ENCODE data around the gene KCNQ5. TPM values are rescaled to one million over a fixed set of nuclear protein-coding genes. Genes with fewer than 3 reads are reported as not detected.

The KCNQ5 gene
- total RNA-seq, 1 experiment from 2014 or later, result 0.07 TPM

DNA sequence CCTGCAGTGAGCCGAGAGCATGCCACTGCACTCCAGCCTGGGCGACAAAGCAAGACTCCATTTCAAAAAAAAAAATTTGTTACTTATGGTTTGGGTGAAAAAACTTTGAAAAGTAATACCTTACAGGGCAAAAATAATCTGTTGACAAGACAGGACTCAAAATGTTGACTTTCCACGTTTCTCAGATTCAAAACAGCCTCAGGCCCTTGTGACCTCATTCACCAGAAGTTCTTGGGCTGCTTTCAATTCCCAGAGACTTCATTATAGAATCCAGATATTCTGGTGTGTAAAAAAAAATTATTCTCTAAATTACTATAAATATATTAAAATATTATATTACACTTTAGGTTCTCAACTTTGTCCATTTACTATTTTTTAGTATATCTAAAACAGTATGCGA, 116.2 kb downstream of the KCNQ5 start:
- Histone ChIP-seq H4K20me1 (ENCODE audit: control insufficient read depth, insufficient read depth, insufficient read length) (no peaks in the 10 kb centered on the region), H3T11ph (ENCODE audit: low read length) (no peak overlapping the region), H4K8ac (replicated peaks; ENCODE audit: insufficient read length, low read depth, low read length) (no peak overlapping the region), H3K79me1 (ENCODE audit: insufficient read depth, low read depth, low read length, poor library complexity, severe bottlenecking) (no peaks in the 10 kb centered on the region), H3K9ac (ENCODE audit: extremely low read depth, insufficient read length, low read length) (no peak overlapping the region), H3K79me2 (ENCODE audit: insufficient read depth, low read length) (no peaks in the 10 kb centered on the region), H2AK5ac (ENCODE audit: insufficient read length, low read length) (no peak overlapping the region), H2BK12ac (ENCODE audit: insufficient read length, low read depth, low read length) (no peak overlapping the region), H3K4me2 (ENCODE audit: insufficient read depth, insufficient read length, low read length) (no peak overlapping the region), H3K9me3 (ENCODE audit: control insufficient read depth, low read depth, low read length) (no peaks in the 10 kb centered on the region), H3K18ac (ENCODE audit: insufficient read length, low read depth, low read length) (no peak overlapping the region), H2BK5ac (ENCODE audit: insufficient read length, low read length) (no peak overlapping the region), H3K4ac (ENCODE audit: low read depth, low read length) (no peak overlapping the region), H3K14ac (ENCODE audit: insufficient read depth, low read length) (no peak overlapping the region), H2AFZ (ENCODE audit: low read length) (no peak overlapping the region), H4K5ac (ENCODE audit: insufficient read length, low read depth, low read length) (no peak overlapping the region), H2BK120ac (ENCODE audit: low read depth, low read length, poor library complexity, severe bottlenecking) (no peak overlapping the region), H3K27me3 (ENCODE audit: insufficient read depth, low read length) (no peaks in the 10 kb centered on the region), H3K56ac (ENCODE audit: insufficient read length, low read depth, low read length) (no peak overlapping the region), H3K23me2 (ENCODE audit: insufficient read length, low read depth, low read length, poor library complexity, severe bottlenecking) (no peaks in the 10 kb centered on the region), H2BK20ac (ENCODE audit: low read depth, low read length, poor library complexity, severe bottlenecking) (no peak overlapping the region), H3K27ac (ENCODE audit: insufficient read length, low read depth, low read length) (no peak overlapping the region), H3K4me1 (ENCODE audit: insufficient read depth, low read length) (peaks cover 4% of the 10 kb centered on the region; the same call in 1 of the 2 replicates), H3K23ac (ENCODE audit: insufficient read length, low read depth, low read length) (no peak overlapping the region), H2BK15ac (ENCODE audit: low read depth, low read length) (no peak overlapping the region), H4K91ac (ENCODE audit: insufficient read length, low read depth, low read length) (no peak overlapping the region)
- Mint-ChIP-seq H3K27me3 (ENCODE audit: low read depth) (no peaks in the 10 kb centered on the region), H3K4me1 (peaks cover 8% of the 10 kb centered on the region in 2 experiments), H3K4me3 (no peak overlapping the region), H3K36me3 (ENCODE audit: insufficient read depth in 1 of 3, low read depth in 3 of 3) (no peaks in the 10 kb centered on the region), H3K27ac (no peak overlapping the region), H3K9me3 (no peaks in the 10 kb centered on the region; a peak in 1 of 5 replicates)
- WGBS (ENCODE audit: extremely low coverage, insufficient read length, low lambda C conversion rate), result no CpG with 5 or more reads among the region's 4 CpGs
- TF ChIP-seq CTCF (conservative IDR thresholded peaks at IDR 0.05), result no peak
- no peak for DNase-seq

Data from H9 (cell line).